Uterus (tissue), 4 donors: ENCODE results near the gene CCT8L2. TPM values are rescaled to one million over a fixed set of nuclear protein-coding genes. Genes with fewer than 3 reads are reported as not detected.
"Not testable (repeated sequence)": the region's sequence is repeated elsewhere in the genome, so short reads cannot be mapped to it uniquely, and the experiment has no call there.

Experiments used
- DNase-seq, 2 donors: peaks; one replicate each; pipeline ENCODE4 v3.0.0-alpha.2; 2019 to 2020
- H3K27ac ChIP-seq, 2 donors: fragments of 200-600 bp; sonication (generic); 1 replicate in 1 of 2; 2 replicates in 1 of 2; pipeline ENCODE4 v1.5.1; 2016 to 2018
- H3K27me3 ChIP-seq, 2 donors: fragments of 200-600 bp; sonication (generic); one replicate each; pipeline ENCODE4 v1.5.1; 2018 to 2019; ENCODE audit warnings: control low read depth in 1 of 2
- H3K36me3 ChIP-seq, 2 donors: fragments of 200-600 bp; sonication (generic); one replicate each; pipeline ENCODE4 v1.5.1; 2019; ENCODE audit warnings: control low read depth in 1 of 2
- H3K4me1 ChIP-seq, 2 donors: fragments of 200-600 bp; sonication (generic); one replicate each; pipeline ENCODE4 v1.5.1; 2018 to 2019; ENCODE audit warnings: control low read depth in 1 of 2
- H3K4me3 ChIP-seq, 2 donors: fragments of 200-600 bp; sonication (generic); 1 replicate in 1 of 2; 2 replicates in 1 of 2; pipeline ENCODE4 v1.5.1; 2018 to 2019; ENCODE audit warnings: mild to moderate bottlenecking in 1 of 2
- H3K9me3 ChIP-seq, 2 donors: fragments of 200-600 bp; sonication (generic); one replicate each; pipeline ENCODE4 v1.5.1; 2019; ENCODE audit warnings: control low read depth in 1 of 2
- POLR2A ChIP-seq, 2 donors: fragments of 450-650 bp; IDR thresholded peaks; one replicate each; pipeline ENCODE4 v1.6.1; 2016; ENCODE audit warnings: antibody characterized with exemption in 2 of 2, mild to moderate bottlenecking in 1 of 2, moderate library complexity in 1 of 2
- intact Hi-C: fragments of 100-400 bp; cut with DNase I; formaldehyde crosslinking; loops from one replicate; pipeline ENCODE4 v1.15.1; 2023; ENCODE audit warnings: low total_unique reads
- total RNA-seq, 4 donors: library from RNA; depleted of rRNA in 3 of 4; stranded (reverse); fragments of >200 nt in 3 of 4; gene quantifications; one replicate each; pipeline versions ENCODE4 v1.1.0 to v1.2.4, GENCODE V29; 2014 to 2023
- TF ChIP-seq, protein P1 (sequence below), 4 experiments: fragments of 200-600 bp in 2 of 4; fragments of 450-650 bp in 2 of 4; sonication (generic) in 2 of 4; IDR thresholded peaks; one replicate each; pipeline ENCODE4 v1.5.1; 2016 to 2019; ENCODE audit warnings: antibody characterized with exemption in 4 of 4, mild to moderate bottlenecking in 2 of 4, moderate library complexity in 1 of 4
- donor health status: DM: yes; HTN: yes; CAD: no.

CCT8L2 gene
- total RNA-seq, 4 donors from 2014 or later, result not detected

DNA sequence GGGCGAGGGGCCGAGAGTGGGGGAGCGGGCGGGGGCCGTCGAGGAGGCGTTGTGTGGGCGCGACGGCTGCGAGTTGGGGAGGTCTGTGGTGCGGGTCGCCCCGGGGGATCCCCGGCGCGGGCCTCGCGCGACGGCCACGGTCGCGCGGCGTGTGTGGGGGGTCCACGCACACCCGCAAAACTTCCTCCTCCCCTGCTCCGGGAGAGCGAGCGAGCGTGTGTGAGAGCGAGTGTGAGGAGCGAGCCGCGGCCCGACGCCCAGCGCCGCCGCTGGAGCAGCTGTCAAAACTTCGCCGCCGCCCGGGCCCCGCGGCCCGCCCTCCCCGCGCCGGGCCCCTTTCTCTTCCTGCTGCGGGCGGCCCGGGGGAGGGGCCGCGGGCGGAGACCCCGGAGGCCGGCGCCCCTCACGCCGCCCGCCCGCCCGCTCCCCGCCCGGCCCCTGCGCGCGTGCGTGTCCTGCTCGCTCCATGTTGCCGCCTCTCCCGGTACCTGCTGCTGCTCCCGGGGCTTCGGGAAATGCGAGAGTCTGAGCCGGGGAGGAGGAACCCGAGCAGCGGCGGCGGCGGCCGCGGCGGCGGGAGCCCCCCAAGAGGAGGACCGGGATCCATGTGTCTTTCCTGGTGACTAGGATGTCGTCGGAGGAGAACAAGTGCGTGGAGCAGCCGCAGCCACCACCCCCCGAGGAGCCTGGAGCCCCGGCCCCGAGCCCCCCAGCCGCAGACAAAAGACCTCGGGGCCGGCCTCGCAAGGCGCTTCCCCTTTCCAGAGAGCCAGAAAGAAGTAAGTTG, 9.0 kb upstream of the CCT8L2 start:
- H3K9me3 ChIP-seq, result no peaks in the 10 kb centered on the region
- H3K27me3 ChIP-seq, result peaks cover 0 to 5% of the 10 kb centered on the region in 2 donors
- DNase-seq, result peak in 1 of 2 donors; percentile 15
- peak overlapping the region in 1 of 2 donors; percentile 32 for H3K4me3 ChIP-seq
- peak overlapping the region in 1 of 2 donors; percentile 33 for H3K27ac ChIP-seq
- no peaks in the 10 kb centered on the region for H3K36me3 ChIP-seq
- TF ChIP-seq, protein P1, sequence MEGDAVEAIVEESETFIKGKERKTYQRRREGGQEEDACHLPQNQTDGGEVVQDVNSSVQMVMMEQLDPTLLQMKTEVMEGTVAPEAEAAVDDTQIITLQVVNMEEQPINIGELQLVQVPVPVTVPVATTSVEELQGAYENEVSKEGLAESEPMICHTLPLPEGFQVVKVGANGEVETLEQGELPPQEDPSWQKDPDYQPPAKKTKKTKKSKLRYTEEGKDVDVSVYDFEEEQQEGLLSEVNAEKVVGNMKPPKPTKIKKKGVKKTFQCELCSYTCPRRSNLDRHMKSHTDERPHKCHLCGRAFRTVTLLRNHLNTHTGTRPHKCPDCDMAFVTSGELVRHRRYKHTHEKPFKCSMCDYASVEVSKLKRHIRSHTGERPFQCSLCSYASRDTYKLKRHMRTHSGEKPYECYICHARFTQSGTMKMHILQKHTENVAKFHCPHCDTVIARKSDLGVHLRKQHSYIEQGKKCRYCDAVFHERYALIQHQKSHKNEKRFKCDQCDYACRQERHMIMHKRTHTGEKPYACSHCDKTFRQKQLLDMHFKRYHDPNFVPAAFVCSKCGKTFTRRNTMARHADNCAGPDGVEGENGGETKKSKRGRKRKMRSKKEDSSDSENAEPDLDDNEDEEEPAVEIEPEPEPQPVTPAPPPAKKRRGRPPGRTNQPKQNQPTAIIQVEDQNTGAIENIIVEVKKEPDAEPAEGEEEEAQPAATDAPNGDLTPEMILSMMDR (IDR thresholded peaks at IDR 0.05), result no peak
- TF ChIP-seq POLR2A (IDR thresholded peaks at IDR 0.05), result no peak
- intact Hi-C loops, result no loop called here
- no peaks in the 10 kb centered on the region for H3K4me1 ChIP-seq

- not testable (repeated sequence) for H3K27me3 ChIP-seq, H3K27ac ChIP-seq
These were observed 8.2 kb upstream of the CCT8L2 start for GRCh38 chr22:16600644-16601436.

GRCh38 chr22:16599648-16600047, 7.0 kb upstream of the CCT8L2 start:
- intact Hi-C loops, H3K9me3 ChIP-seq, H3K4me3 ChIP-seq, H3K27ac ChIP-seq, H3K27me3 ChIP-seq, DNase-seq, H3K4me1 ChIP-seq, H3K36me3 ChIP-seq: not testable (repeated sequence)

More at GRCh38 chr22:16600644-16601436, 8.2 kb upstream of the CCT8L2 start:
- H3K4me3 ChIP-seq, result peak overlapping the region in 1 of 2 donors; percentile 32
- H3K36me3 ChIP-seq, intact Hi-C loops, H3K4me1 ChIP-seq, H3K9me3 ChIP-seq: not testable (repeated sequence)
- peak; percentile 18 to 81 for DNase-seq

DNA sequence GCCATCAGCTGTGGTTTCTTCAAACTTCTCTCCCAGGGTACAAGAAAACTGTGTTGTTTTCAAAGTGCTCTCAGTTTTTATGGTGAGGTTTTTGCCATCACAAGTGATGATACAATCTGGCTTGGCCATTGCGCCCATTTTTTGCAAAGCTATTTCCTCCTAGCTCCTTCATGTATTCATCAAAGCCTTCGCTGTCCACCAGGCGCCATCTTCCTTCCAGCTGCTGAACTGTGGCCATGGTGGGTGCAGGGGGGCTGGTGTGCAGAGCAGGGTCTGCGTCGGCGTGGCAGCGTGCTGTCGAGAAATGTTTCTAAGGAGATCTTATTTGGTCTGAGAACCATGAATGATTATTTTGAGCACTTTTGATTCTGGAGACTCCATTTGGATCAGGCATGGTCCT, 2.6 kb upstream of the CCT8L2 start:
- H3K9me3 ChIP-seq, intact Hi-C loops, H3K27ac ChIP-seq, H3K4me3 ChIP-seq, H3K27me3 ChIP-seq, H3K36me3 ChIP-seq, DNase-seq, H3K4me1 ChIP-seq: not testable (repeated sequence)

DNA sequence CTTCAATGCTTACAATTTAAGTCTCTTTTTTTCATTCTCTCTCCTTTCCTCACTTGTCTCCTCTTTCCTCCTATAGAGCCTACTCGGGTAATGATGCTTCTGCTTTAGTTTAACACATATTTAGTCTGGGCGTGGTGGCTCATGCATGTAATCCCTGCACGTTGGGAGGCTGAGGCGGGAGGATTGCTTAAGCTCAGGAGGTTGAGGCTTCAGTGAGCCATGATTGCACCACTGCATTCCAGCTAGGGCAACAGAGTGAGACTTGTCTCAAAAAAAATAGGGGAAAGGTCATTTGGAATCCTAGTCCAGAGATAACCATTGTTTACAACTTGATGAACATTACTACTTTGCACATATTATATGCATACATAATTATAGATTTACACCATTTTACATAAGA, 1.4 kb upstream of the CCT8L2 start:
- H3K9me3 ChIP-seq, result no peaks in the 10 kb centered on the region
- H3K36me3 ChIP-seq, result no peaks in the 10 kb centered on the region

DNA sequence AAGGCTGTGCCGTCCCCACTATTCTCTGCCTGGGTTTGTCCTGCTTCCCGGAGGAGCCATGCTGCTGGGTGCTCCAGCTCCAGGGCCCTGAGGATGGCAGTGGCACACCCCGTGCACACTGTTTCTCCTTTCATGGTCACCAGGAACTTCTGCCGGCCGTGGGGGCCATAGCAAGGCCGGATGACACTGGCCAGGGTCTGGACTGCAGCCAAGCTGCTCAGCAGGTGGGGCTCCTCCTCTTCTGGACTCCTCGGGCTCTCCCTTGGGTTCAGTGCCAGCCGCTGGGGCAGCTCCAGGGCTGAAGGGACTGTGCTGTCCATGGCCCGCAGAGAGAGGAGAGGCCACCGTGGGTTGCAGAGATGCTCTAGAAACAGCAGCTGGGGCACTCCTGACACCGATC, 379 bp downstream of the CCT8L2 start:
- H3K4me3 ChIP-seq, H3K27ac ChIP-seq, H3K27me3 ChIP-seq, H3K36me3 ChIP-seq, DNase-seq, H3K4me1 ChIP-seq, H3K9me3 ChIP-seq, intact Hi-C loops: not testable (repeated sequence)

More for the DNA sequence above, 1.4 kb upstream of the CCT8L2 start:
- H3K27me3 ChIP-seq, result no peaks in the 10 kb centered on the region
- TF ChIP-seq POLR2A (IDR thresholded peaks at IDR 0.05), result no peak
- TF ChIP-seq, protein P1 (IDR thresholded peaks at IDR 0.05), result no peak
- H3K4me1 ChIP-seq, result no peaks in the 10 kb centered on the region
- intact Hi-C loops, result no loop called here
- no peak for DNase-seq
- no peak overlapping the region for H3K4me3 ChIP-seq
- no peak overlapping the region for H3K27ac ChIP-seq

- H3K4me3 ChIP-seq, H3K27ac ChIP-seq, H3K27me3 ChIP-seq, H3K36me3 ChIP-seq, H3K4me1 ChIP-seq, DNase-seq, H3K9me3 ChIP-seq, intact Hi-C loops: not testable (repeated sequence)
These were observed 1.5 kb downstream of the CCT8L2 start for GRCh38 chr22:16591136-16591535.
